Kidney (tissue), 14 donors: ENCODE data around the gene KIF2A. TPM values are rescaled to one million over a fixed set of nuclear protein-coding genes. Genes with fewer than 3 reads are reported as not detected.

ENCODE experiments used
- DNase-seq, 5 donors: peaks; one replicate each; pipeline ENCODE4 v3.0.0-alpha.2; 2013 to 2020
- FAIRE-seq: peaks from 2 replicates; lab custom pipeline; 2012; peaks lifted over from hg19 to GRCh38; lab: Jason Lieb, UNC
- H3K27ac ChIP-seq, 2 donors: one replicate each; pipeline ENCODE4 v1.7.0; 2013; ENCODE audit warnings: low read depth in 2 of 2, low read length in 2 of 2, inconsistent platforms in 1 of 2
- H3K27me3 ChIP-seq: one replicate; pipeline ENCODE4 v1.7.1; 2013; ENCODE audit warnings: low read length, inconsistent platforms; ENCODE audit not compliant: control insufficient read depth, insufficient read depth
- H3K36me3 ChIP-seq, 3 donors: one replicate each; pipeline versions ENCODE4 v1.7.0 to v1.7.1; 2013; ENCODE audit warnings: low read length in 3 of 3, control low read depth in 1 of 3, inconsistent platforms in 1 of 3; ENCODE audit not compliant: insufficient read depth in 3 of 3, control insufficient read depth in 2 of 3
- H3K4me1 ChIP-seq, 3 donors: one replicate each; pipeline versions ENCODE4 v1.7.0 to v1.7.1; 2013; ENCODE audit warnings: low read length in 3 of 3, inconsistent platforms in 1 of 3, low read depth in 1 of 3; ENCODE audit not compliant: control insufficient read depth in 2 of 3, insufficient read depth in 2 of 3
- H3K4me3 ChIP-seq, 3 donors: one replicate each; pipeline versions ENCODE4 v1.7.0 to v1.8.1; 2013; ENCODE audit warnings: low read length in 3 of 3, control low read depth in 1 of 3, inconsistent platforms in 1 of 3
- H3K9ac ChIP-seq, 3 donors: one replicate each; pipeline versions ENCODE4 v1.7.0 to v1.7.1; 2013; ENCODE audit warnings: low read length in 3 of 3, control low read depth in 1 of 3, inconsistent platforms in 1 of 3
- H3K9me3 ChIP-seq, 3 donors: one replicate each; pipeline versions ENCODE4 v1.7.0 to v1.7.1; 2013; ENCODE audit warnings: low read length in 3 of 3, control low read depth in 1 of 3, inconsistent platforms in 1 of 3; ENCODE audit not compliant: control insufficient read depth in 2 of 3, insufficient read depth in 1 of 3
- intact Hi-C: fragments of 100-400 bp; cut with DNase I; formaldehyde crosslinking; loops from one replicate; pipeline ENCODE4 v1.11.1; 2022
- polyA plus RNA-seq: library from polyadenylated mRNA; stranded (reverse); fragments of 350-450 nt; fragmentation: Illumina TruSeq; extraction: RNeasy Lipid Tissue Mini Kit (QIAGEN cat#74804); gene quantifications from one replicate; pipeline ENCODE4 v1.2.3, GENCODE V29; 2014; ENCODE audit warnings: low read depth, low replicate concordance; ENCODE audit not compliant: insufficient read depth
- total RNA-seq: library from RNA; stranded (reverse); fragmentation: NEBNext Ultra II Directional; extraction: Animal tissue kit (Norgen Biotek cat#: 25700); gene quantifications from one replicate; pipeline ENCODE4 v1.2.1, GENCODE V29; 2021
- TF ChIP-seq, protein P1 (sequence below): IDR thresholded peaks from 3 replicates; pipeline ENCODE4 v1.5.1; 2012; ENCODE audit warnings: mild to moderate bottlenecking, moderate library complexity, borderline replicate concordance; ENCODE audit not compliant: insufficient read depth; ENCODE audit errors: extremely low read depth
- donor health status: control.
- donor health status: control.
- donor health status: control.
- donor health status: control.
- donor health status: control.
- donor health status: DM: yes; HTN: yes; CAD: no.
- donor health status: Normal renal cell carcinoma (clear cell type).

KIF2A gene
- total and polyA plus RNA-seq, 2 donors from 2014 or later, result 4.6 to 32.4 TPM

DNA sequence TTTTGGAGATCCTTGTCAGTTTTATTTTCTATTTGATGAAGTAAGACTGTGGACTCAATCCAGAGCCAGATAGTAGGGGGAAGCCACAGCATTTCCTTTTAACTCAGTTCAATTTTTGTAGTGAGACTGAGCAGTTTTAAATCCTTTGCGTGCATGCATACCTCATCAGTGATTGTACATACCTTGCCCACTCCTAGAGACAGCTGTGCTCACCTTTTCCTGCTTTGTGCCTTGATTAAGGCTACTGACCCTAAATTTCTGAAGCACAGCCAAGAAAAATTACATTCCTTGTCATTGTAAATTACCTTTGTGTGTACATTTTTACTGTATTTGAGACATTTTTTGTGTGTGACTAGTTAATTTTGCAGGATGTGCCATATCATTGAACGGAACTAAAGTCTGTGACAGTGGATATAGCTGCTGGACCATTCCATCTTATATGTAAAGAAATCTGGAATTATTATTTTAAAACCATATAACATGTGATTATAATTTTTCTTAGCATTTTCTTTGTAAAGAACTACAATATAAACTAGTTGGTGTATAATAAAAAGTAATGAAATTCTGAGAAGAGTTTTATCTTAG is 79.9 kb downstream of the KIF2A start:
- Histone ChIP-seq H3K9me3 (no peaks in the 10 kb centered on the region), H3K27ac (no peak overlapping the region), H3K27me3 (no peaks in the 10 kb centered on the region), H3K4me3 (no peak overlapping the region), H3K9ac (no peak overlapping the region), H3K4me1 (peaks cover 0 to 3% (median 0%) of the 10 kb centered on the region in 3 donors), H3K36me3 (peaks cover 5 to 12% (median 8%) of the 10 kb centered on the region in 3 donors)
- DNase-seq (peak in 1 of 5 donors; percentile 13), FAIRE-seq (no peak)
- intact Hi-C loops, result no loop called here
- TF ChIP-seq, protein P1, sequence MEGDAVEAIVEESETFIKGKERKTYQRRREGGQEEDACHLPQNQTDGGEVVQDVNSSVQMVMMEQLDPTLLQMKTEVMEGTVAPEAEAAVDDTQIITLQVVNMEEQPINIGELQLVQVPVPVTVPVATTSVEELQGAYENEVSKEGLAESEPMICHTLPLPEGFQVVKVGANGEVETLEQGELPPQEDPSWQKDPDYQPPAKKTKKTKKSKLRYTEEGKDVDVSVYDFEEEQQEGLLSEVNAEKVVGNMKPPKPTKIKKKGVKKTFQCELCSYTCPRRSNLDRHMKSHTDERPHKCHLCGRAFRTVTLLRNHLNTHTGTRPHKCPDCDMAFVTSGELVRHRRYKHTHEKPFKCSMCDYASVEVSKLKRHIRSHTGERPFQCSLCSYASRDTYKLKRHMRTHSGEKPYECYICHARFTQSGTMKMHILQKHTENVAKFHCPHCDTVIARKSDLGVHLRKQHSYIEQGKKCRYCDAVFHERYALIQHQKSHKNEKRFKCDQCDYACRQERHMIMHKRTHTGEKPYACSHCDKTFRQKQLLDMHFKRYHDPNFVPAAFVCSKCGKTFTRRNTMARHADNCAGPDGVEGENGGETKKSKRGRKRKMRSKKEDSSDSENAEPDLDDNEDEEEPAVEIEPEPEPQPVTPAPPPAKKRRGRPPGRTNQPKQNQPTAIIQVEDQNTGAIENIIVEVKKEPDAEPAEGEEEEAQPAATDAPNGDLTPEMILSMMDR, result no peak

DNA sequence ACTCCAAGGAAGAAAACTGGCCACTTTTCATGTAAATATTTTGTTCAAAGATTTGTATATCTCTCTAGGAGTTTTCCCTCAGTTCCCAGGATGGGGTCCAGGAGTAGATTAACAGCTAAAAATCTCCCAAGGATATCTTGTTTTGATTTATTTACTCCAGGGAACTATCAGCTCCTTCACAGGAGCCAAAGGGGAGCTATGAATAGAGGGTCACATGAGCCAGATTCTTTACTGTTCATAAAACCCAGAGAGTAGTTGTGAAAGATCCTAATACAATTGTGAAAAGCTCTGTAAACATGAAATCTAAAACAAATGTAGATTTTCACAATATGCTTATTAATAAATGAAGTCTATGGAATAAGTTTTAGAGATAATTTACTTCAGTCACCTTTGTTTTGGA is 80.8 kb downstream of the KIF2A start:
- no peak for DNase-seq
- H3K27ac ChIP-seq, result no peak overlapping the region
- FAIRE-seq, result no peak
- H3K9me3 ChIP-seq, result no peaks in the 10 kb centered on the region
- TF ChIP-seq, protein P1, result no peak
- no peaks in the 10 kb centered on the region for H3K27me3 ChIP-seq
- H3K9ac ChIP-seq, result no peak overlapping the region
- intact Hi-C loops, result no loop called here
- no peak overlapping the region for H3K4me3 ChIP-seq
- H3K4me1 ChIP-seq, result peaks cover 0 to 3% (median 0%) of the 10 kb centered on the region in 3 donors
- H3K36me3 ChIP-seq, result peaks cover 5 to 12% (median 8%) of the 10 kb centered on the region in 3 donors

DNA sequence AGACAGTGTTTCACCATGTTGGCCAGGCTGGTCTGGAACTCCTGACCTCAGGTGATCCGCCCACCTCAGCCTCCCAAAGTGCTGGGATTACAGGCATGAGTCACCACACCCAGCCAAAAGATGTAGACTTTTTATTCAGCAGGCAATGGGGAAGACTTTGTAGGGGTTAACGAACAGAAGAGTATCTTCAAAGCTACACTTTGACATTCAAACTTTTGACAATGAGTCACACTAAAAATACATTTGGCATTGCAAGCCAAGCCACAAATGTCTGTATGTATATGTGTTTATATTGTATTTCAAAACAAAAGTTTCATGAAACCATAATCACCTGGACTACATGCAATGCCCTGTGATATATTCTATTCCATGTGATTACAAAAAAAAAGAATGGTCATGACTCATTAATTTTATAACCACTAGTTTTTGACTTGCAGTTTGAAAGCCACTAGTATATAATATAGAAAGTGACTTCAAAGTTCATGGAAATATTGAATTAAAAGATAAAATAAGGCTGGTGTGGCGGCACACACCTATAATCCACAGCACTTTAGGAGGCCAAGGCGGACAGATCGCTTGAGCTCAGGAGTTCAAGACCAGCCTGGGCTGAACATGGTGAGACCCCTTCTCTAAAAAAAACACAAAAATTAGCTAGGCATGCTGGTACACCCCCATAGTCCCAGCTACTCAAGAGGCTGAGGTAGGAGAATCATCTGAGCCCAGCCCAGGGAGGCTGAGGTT is 89.4 kb downstream of the KIF2A start:
- FAIRE-seq (no peak), DNase-seq (no peak)
- Histone ChIP-seq H3K4me1 (no peaks in the 10 kb centered on the region), H3K27me3 (no peaks in the 10 kb centered on the region), H3K9me3 (no peaks in the 10 kb centered on the region), H3K36me3 (peaks cover 2 to 29% (median 7%) of the 10 kb centered on the region in 3 donors), H3K4me3 (no peak overlapping the region), H3K27ac (no peak overlapping the region), H3K9ac (no peak overlapping the region)
- TF ChIP-seq, protein P1, result no peak
- intact Hi-C loops, result no loop called here
